GM19238 (cell line): ENCODE data around the gene YIPF3.

Source experiments
- DNase-seq: peaks from one replicate; pipeline ENCODE4 v3.0.0; 2011; ENCODE audit warnings: low spot score; ENCODE audit not compliant: insufficient read length

Gene YIPF3

DNA sequence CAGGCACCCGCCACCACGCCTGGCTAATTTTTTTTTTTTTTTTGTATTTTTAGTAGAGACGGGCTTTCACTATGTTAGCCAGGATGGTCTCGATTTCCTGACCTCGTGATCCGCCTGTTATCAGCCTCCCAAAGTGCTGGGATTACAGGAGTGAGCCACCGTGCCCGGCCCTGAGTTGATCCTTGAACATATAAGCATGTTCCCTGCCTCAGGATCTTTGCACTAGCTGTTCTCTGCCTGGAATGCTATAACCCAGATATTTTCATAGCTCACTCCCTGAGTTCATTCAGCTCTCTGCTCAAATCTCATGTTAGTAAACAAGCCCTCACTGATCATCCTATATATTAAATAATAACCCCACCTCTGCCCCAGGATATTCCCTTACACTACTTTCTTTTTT, 52.4 kb downstream of the YIPF3 start:
- DNase-seq = no peak

DNA sequence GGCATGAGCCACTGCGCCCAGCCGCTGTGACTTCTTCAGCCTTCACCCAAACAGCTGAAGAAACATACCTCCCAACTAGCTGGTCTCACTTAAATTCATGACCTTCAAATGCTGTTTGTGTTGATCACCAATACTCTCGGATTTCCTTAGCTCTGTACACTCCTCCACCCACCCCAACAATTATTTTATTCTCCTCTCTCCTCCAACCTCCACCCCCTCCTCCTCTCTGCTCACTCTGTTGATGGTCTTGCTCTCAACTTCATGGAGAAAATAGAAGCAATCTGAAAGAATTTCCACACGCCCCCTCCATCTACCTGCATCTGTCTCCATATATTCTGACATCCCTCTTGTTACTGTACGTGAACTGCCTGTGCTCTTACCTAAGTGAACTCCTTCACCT, 54.8 kb downstream of the YIPF3 start:
- no peak for DNase-seq
